H1 (cell line): ENCODE data around the gene F13B. TPM values are rescaled to one million over a fixed set of nuclear protein-coding genes. Genes with fewer than 3 reads are reported as not detected.

Source experiments
- CTCF ChIA-PET: fragments of 300-600 bp; sonication (Branson Sonifier 250); formaldehyde crosslinking; loops from one replicate; lab custom pipeline; 2021; ENCODE audit not compliant: partially characterized antibody; lab: Charles Lee
- POLR2A ChIA-PET: fragments of 300-600 bp; sonication (Branson Sonifier 250); formaldehyde crosslinking; loops from one replicate; lab custom pipeline; 2021; ENCODE audit warnings: inconsistent platforms; ENCODE audit not compliant: partially characterized antibody; lab: Charles Lee
- DNase-seq, 2 experiments: peaks; one replicate each; pipeline versions ENCODE4 v3.0.0 to v3.0.0-alpha.2; 2010 to 2022; ENCODE audit warnings: low spot score in 2 of 2, low read depth in 1 of 2, mixed read lengths in 1 of 2
- FAIRE-seq: peaks from 2 replicates; lab custom pipeline; 2011; peaks lifted over from hg19 to GRCh38; lab: Jason Lieb, UNC
- H2AFZ ChIP-seq: 2 replicates; pipeline ENCODE4 v1.8.1; 2012; ENCODE audit warnings: low read length, inconsistent platforms
- H2AK5ac ChIP-seq: 2 replicates; pipeline ENCODE4 v1.6.1; 2013; ENCODE audit warnings: low read depth, low read length
- H2BK120ac ChIP-seq: replicated peaks from 2 replicates; pipeline ENCODE3; 2013; ENCODE audit warnings: low read depth, low read length, inconsistent platforms
- H2BK12ac ChIP-seq: 2 replicates; pipeline ENCODE4 v1.6.1; 2013; ENCODE audit warnings: low read depth, low read length
- H2BK15ac ChIP-seq: 2 replicates; pipeline ENCODE4 v1.6.1; 2013; ENCODE audit warnings: low read length
- H2BK20ac ChIP-seq: 2 replicates; pipeline ENCODE4 v1.6.1; 2013; ENCODE audit warnings: low read length
- H2BK5ac ChIP-seq: 2 replicates; pipeline ENCODE4 v1.6.1; 2013; ENCODE audit warnings: low read depth, low read length
- H3K14ac ChIP-seq: 2 replicates; pipeline ENCODE4 v1.6.1; 2013; ENCODE audit warnings: inconsistent platforms; ENCODE audit not compliant: insufficient read length
- H3K18ac ChIP-seq: 2 replicates; pipeline ENCODE4 v1.6.1; 2013; ENCODE audit warnings: low read length; ENCODE audit errors: extremely low read depth
- H3K23ac ChIP-seq: 2 replicates; pipeline ENCODE4 v1.6.1; 2013; ENCODE audit warnings: inconsistent platforms; ENCODE audit not compliant: insufficient read length
- H3K23me2 ChIP-seq: 2 replicates; pipeline ENCODE4 v1.6.1; 2013; ENCODE audit warnings: low read depth, low read length
- H3K27ac ChIP-seq: 2 replicates; pipeline ENCODE4 v1.6.1; 2011; ENCODE audit warnings: low read depth, low read length, inconsistent platforms
- H3K27me3 ChIP-seq, 4 experiments: replicated peaks in 1 of 4; 1 replicate in 1 of 4; 2 replicates in 3 of 4; pipeline versions ENCODE4 v1.6.1 to v1.8.1; 2011 to 2013; ENCODE audit warnings: low read length in 3 of 4, mild to moderate bottlenecking in 3 of 4, inconsistent platforms in 2 of 4, mixed read lengths in 2 of 4, moderate library complexity in 1 of 4; ENCODE audit not compliant: control insufficient read depth in 3 of 4, insufficient read depth in 3 of 4; ENCODE audit errors: extremely low read depth in 1 of 4
- H3K36me3 ChIP-seq, 4 experiments: 2 replicates each; pipeline versions ENCODE4 v1.6.1 to v1.8.1; 2011 to 2013; ENCODE audit warnings: mild to moderate bottlenecking in 4 of 4, low read length in 3 of 4, moderate library complexity in 2 of 4, control low read depth in 1 of 4, inconsistent platforms in 1 of 4; ENCODE audit not compliant: insufficient read depth in 4 of 4, control insufficient read depth in 2 of 4
- H3K4ac ChIP-seq: replicated peaks from 2 replicates; pipeline ENCODE3; 2013; ENCODE audit warnings: low read length, low read depth, mixed read lengths, inconsistent platforms; ENCODE audit not compliant: insufficient read length
- H3K4me1 ChIP-seq, 4 experiments: replicated peaks in 1 of 4; 1 replicate in 1 of 4; 2 replicates in 3 of 4; pipeline versions ENCODE4 v1.6.1 to v1.8.1; 2011 to 2013; ENCODE audit warnings: low read length in 3 of 4, inconsistent platforms in 2 of 4, mixed read lengths in 1 of 4; ENCODE audit not compliant: insufficient read depth in 4 of 4, control insufficient read depth in 3 of 4
- H3K4me2 ChIP-seq, 2 experiments: 2 replicates each; pipeline versions ENCODE4 v1.6.1 to v1.8.1; 2011 to 2013; ENCODE audit warnings: low read depth in 2 of 2, low read length in 2 of 2, control low read depth in 1 of 2, inconsistent platforms in 1 of 2, mild to moderate bottlenecking in 1 of 2; ENCODE audit not compliant: insufficient read depth in 1 of 2
- H3K4me3 ChIP-seq, 4 experiments: fragments of 200-600, 300-600 bp in 1 of 4; sonication (generic), shearing (Covaris generic), sonication (Bioruptor Twin) in 1 of 4; 2 replicates each; pipeline versions ENCODE4 v1.5.1 to v1.8.1; 2011 to 2016; ENCODE audit warnings: low read length in 4 of 4, low read depth in 3 of 4, control low read depth in 2 of 4, inconsistent platforms in 2 of 4, mild to moderate bottlenecking in 2 of 4, mixed read lengths in 1 of 4, moderate library complexity in 1 of 4; ENCODE audit not compliant: insufficient read depth in 2 of 4; ENCODE audit errors: extremely low read depth in 1 of 4
- H3K56ac ChIP-seq: replicated peaks from 2 replicates; pipeline ENCODE3; 2013; ENCODE audit warnings: low read depth, mild to moderate bottlenecking, mixed read lengths, low read length, inconsistent platforms; ENCODE audit not compliant: insufficient read length
- H3K79me1 ChIP-seq: 2 replicates; pipeline ENCODE4 v1.6.1; 2013; ENCODE audit warnings: low read depth, low read length, control low read depth
- H3K79me2 ChIP-seq, 2 experiments: 2 replicates each; pipeline versions ENCODE4 v1.6.1 to v1.8.1; 2012 to 2013; ENCODE audit warnings: low read length in 2 of 2, mild to moderate bottlenecking in 2 of 2, inconsistent platforms in 1 of 2; ENCODE audit not compliant: insufficient read depth in 2 of 2, control insufficient read depth in 1 of 2
- H3K9ac ChIP-seq, 4 experiments: replicated peaks in 1 of 4; 1 replicate in 1 of 4; 2 replicates in 3 of 4; pipeline versions ENCODE4 v1.6.1 to v1.8.1; 2011 to 2013; ENCODE audit warnings: low read depth in 3 of 4, low read length in 3 of 4, control low read depth in 2 of 4, mild to moderate bottlenecking in 2 of 4, moderate library complexity in 2 of 4, inconsistent platforms in 1 of 4; ENCODE audit errors: extremely low read depth in 1 of 4
- H3K9me3 ChIP-seq, 2 experiments: 2 replicates each; pipeline versions ENCODE4 v1.6.1 to v1.8.1; 2012 to 2013; ENCODE audit warnings: mild to moderate bottlenecking in 2 of 2, moderate library complexity in 2 of 2, control low read depth in 1 of 2, inconsistent platforms in 1 of 2, low read depth in 1 of 2, low read length in 1 of 2, mixed read lengths in 1 of 2; ENCODE audit not compliant: insufficient read depth in 2 of 2
- H4K20me1 ChIP-seq, 2 experiments: replicated peaks in 1 of 2; 2 replicates each; pipeline versions ENCODE3 to v1.8.1; 2011 to 2013; ENCODE audit warnings: inconsistent platforms in 2 of 2, low read length in 2 of 2, mild to moderate bottlenecking in 1 of 2; ENCODE audit not compliant: insufficient read depth in 2 of 2, control insufficient read depth in 1 of 2
- H4K5ac ChIP-seq: 2 replicates; pipeline ENCODE4 v1.6.1; 2013; ENCODE audit warnings: low read length, low read depth, mixed read lengths, inconsistent platforms; ENCODE audit not compliant: insufficient read length
- H4K8ac ChIP-seq: 2 replicates; pipeline ENCODE4 v1.8.0; 2013; ENCODE audit warnings: mild to moderate bottlenecking, moderate library complexity, low read length, inconsistent platforms; ENCODE audit not compliant: insufficient read depth; ENCODE audit errors: extremely low read depth
- H4K91ac ChIP-seq: replicated peaks from 2 replicates; pipeline ENCODE3; 2013; ENCODE audit warnings: low read length, mixed read lengths, inconsistent platforms; ENCODE audit not compliant: insufficient read length
- FOSL1 ChIP-seq: IDR thresholded peaks from 2 replicates; pipeline ENCODE4 v1.6.1; 2011; ENCODE audit warnings: mild to moderate bottlenecking, low read depth, low read length, moderate library complexity; ENCODE audit not compliant: insufficient read depth
- HDAC6 ChIP-seq: IDR thresholded peaks from one replicate; pipeline ENCODE4 v1.7.1; 2012; ENCODE audit warnings: low read depth, mild to moderate bottlenecking, inconsistent platforms, low read length, moderate library complexity
- KDM5A ChIP-seq: fragments of 200-600 bp; IDR thresholded peaks from 2 replicates; pipeline ENCODE4 v1.7.1; 2012; ENCODE audit warnings: mild to moderate bottlenecking, low read length, inconsistent platforms, mixed read lengths
- SIX5 ChIP-seq: IDR thresholded peaks from 2 replicates; pipeline ENCODE4 v1.6.1; 2011; ENCODE audit warnings: mild to moderate bottlenecking, low read depth, low read length
- SP1 ChIP-seq: IDR thresholded peaks from 2 replicates; pipeline ENCODE4 v1.6.1; 2011; ENCODE audit warnings: low read depth, low read length
- SP2 ChIP-seq: IDR thresholded peaks from 2 replicates; pipeline ENCODE4 v1.6.1; 2012; ENCODE audit warnings: mild to moderate bottlenecking, low read length, inconsistent platforms
- WGBS, 2 experiments: shearing (Covaris generic) in 1 of 2; methylation state at CpG; one replicate each; pipeline versions ENCODE4 v1.1.6 to v1.1.7; 2013 to 2015; ENCODE audit warnings: low lambda C conversion rate in 2 of 2, mixed read lengths in 2 of 2, inconsistent platforms in 1 of 2, low coverage in 1 of 2, missing lambda C conversion rate in 1 of 2; ENCODE audit not compliant: insufficient replicate concordance in 2 of 2, insufficient coverage in 1 of 2, insufficient read length in 1 of 2; ENCODE audit errors: extremely low coverage in 1 of 2, missing lambda C conversion rate in 1 of 2; 5-methylcytosine and 5-hydroxymethylcytosine counted together
- polyA plus RNA-seq, 7 experiments: library from polyadenylated mRNA; depleted of rRNA in 3 of 7; stranded (reverse) in 5 of 7; unstranded in 2 of 7; fragments of >200 nt in 5 of 7; fragments of 200-250 nt in 2 of 7; gene quantifications; 1 replicate in 5 of 7; 2 replicates in 1 of 7; 4 replicates in 1 of 7; pipeline versions ENCODE4 v1.2.1 to v1.2.3, GENCODE V29; 2011 to 2013; ENCODE audit warnings: missing spikeins in 2 of 7, mixed read lengths in 2 of 7
- total RNA-seq: library from RNA; stranded (reverse); fragmentation: NEBNext Ultra II Directional; extraction: Animal tissue kit (Norgen Biotek cat#: 25700); gene quantifications from 2 replicates; pipeline ENCODE4 v1.2.1, GENCODE V29; 2021
- TF ChIP-seq, protein P1 (sequence below): IDR thresholded peaks from 2 replicates; pipeline ENCODE4 v1.6.1; 2011; ENCODE audit warnings: low read length, improper control_type of control experiment
- TF ChIP-seq, protein P2 (sequence below): IDR thresholded peaks from 2 replicates; pipeline ENCODE4 v1.6.1; 2012; ENCODE audit warnings: low read length, inconsistent platforms

The F13B gene
- total and polyA plus RNA-seq, 2 of the 8 experiments (the other 6 are each of a cell fraction or from before 2014, with no cell fraction given) = not detected

DNA sequence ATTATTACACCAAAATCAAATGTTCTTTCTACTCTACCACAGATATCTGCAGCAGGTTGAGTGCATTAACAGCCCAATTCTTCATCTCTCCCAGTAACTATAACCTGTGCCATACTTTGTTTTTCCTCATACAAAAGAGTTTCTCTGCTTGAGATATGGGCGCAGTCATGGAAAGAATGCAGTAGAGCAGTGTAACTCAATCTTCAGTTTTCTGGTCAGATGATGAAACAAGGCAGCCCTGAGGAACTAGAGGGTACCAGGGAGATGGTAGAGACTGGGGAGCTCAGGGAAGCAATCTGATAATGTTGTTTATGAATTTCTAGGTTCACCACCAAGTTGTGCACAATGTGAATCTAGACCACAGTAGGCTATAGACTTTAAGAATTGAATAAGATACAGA is 39.8 kb upstream of the F13B start:
- no peak overlapping the region for H3K14ac ChIP-seq
- no peak overlapping the region for H2BK12ac ChIP-seq
- H3K9me3 ChIP-seq = peaks cover 27 to 28% of the 10 kb centered on the region in 2 experiments
- H3K4me2 ChIP-seq = no peak overlapping the region
- no peak overlapping the region for H3K4ac ChIP-seq
- no peak overlapping the region for H3K56ac ChIP-seq
- H4K5ac ChIP-seq = no peak overlapping the region
- H4K20me1 ChIP-seq = no peaks in the 10 kb centered on the region
- no peak overlapping the region for H2BK20ac ChIP-seq
- H2AFZ ChIP-seq = no peak overlapping the region
- H3K79me1 ChIP-seq = no peaks in the 10 kb centered on the region
- H4K8ac ChIP-seq = no peak overlapping the region
- H3K23ac ChIP-seq = no peak overlapping the region
- no peak for FAIRE-seq
- no peaks in the 10 kb centered on the region for H3K27me3 ChIP-seq
- H3K18ac ChIP-seq = no peak overlapping the region
- H4K91ac ChIP-seq = no peak overlapping the region
- DNase-seq = no peak
- no peak overlapping the region for H3K27ac ChIP-seq
- H3K79me2 ChIP-seq = no peaks in the 10 kb centered on the region; a peak in 1 of 4 replicates
- no peaks in the 10 kb centered on the region for H3K4me1 ChIP-seq
- CTCF ChIA-PET = interaction anchor here (2.1 kb wide), 1 partner anchor 9 kb away, joined by 5 read pairs; no protein-coding TSS in a partner anchor
- H2BK15ac ChIP-seq = no peak overlapping the region
- peaks cover 6 to 58% (median 31%) of the 10 kb centered on the region in 4 experiments for H3K36me3 ChIP-seq
- H2BK5ac ChIP-seq = no peak overlapping the region
- no peak overlapping the region for H3K4me3 ChIP-seq
- POLR2A ChIA-PET = interaction anchor here (1.3 kb wide), 1 partner anchor 12 kb away, joined by 3 read pairs; no protein-coding TSS in a partner anchor
- TF ChIP-seq, protein P1, sequence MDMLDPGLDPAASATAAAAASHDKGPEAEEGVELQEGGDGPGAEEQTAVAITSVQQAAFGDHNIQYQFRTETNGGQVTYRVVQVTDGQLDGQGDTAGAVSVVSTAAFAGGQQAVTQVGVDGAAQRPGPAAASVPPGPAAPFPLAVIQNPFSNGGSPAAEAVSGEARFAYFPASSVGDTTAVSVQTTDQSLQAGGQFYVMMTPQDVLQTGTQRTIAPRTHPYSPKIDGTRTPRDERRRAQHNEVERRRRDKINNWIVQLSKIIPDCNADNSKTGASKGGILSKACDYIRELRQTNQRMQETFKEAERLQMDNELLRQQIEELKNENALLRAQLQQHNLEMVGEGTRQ = no peak
- TF ChIP-seq SP2 (no peak), SIX5 (no peak), SP1 (no peak), FOSL1 (no peak), KDM5A (no peak), HDAC6 (no peak)
- TF ChIP-seq, protein P2, sequence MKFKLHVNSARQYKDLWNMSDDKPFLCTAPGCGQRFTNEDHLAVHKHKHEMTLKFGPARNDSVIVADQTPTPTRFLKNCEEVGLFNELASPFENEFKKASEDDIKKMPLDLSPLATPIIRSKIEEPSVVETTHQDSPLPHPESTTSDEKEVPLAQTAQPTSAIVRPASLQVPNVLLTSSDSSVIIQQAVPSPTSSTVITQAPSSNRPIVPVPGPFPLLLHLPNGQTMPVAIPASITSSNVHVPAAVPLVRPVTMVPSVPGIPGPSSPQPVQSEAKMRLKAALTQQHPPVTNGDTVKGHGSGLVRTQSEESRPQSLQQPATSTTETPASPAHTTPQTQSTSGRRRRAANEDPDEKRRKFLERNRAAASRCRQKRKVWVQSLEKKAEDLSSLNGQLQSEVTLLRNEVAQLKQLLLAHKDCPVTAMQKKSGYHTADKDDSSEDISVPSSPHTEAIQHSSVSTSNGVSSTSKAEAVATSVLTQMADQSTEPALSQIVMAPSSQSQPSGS = no peak
- no peak overlapping the region for H3K9ac ChIP-seq
- no peaks in the 10 kb centered on the region for H3K23me2 ChIP-seq
- H2AK5ac ChIP-seq = no peak overlapping the region
- no peak overlapping the region for H2BK120ac ChIP-seq
- 96% methylated on average over 1 of the region's 1 CpG; no CpG with 5 or more reads in 1 of the 2 experiments for WGBS, 2 experiments
